Measurements from ENCODE around the gene NDUFAF4.
"Not testable (repeated sequence)": the region's sequence is repeated elsewhere in the genome, so short reads cannot be mapped to it uniquely, and the experiment has no call there.

NDUFAF4 gene

DNA sequence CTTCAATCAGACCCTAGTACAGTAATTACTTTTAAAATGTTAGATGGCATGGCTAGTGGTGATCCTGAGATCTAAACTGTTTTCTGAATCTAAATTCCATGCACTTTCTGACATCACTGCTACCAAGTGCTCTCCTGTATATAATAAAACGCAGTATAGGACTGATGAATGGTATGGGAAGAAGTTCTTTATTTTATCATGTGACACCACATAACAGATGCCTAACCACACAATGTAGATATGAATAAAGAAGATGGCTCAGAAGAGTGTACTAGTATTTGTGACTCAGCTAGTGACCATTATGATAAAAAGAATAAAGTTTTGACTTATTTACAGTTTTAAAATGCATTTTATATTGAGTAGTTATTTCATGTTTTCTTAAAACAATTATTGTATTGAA lies 8.5 kb downstream of the NDUFAF4 start:
- no peak for DNase-seq (ENCODE audit: extremely low spot score)
- ChIA-PET CTCF (no interaction called here), POLR2A (no interaction called here)
- TF ChIP-seq, protein P1, sequence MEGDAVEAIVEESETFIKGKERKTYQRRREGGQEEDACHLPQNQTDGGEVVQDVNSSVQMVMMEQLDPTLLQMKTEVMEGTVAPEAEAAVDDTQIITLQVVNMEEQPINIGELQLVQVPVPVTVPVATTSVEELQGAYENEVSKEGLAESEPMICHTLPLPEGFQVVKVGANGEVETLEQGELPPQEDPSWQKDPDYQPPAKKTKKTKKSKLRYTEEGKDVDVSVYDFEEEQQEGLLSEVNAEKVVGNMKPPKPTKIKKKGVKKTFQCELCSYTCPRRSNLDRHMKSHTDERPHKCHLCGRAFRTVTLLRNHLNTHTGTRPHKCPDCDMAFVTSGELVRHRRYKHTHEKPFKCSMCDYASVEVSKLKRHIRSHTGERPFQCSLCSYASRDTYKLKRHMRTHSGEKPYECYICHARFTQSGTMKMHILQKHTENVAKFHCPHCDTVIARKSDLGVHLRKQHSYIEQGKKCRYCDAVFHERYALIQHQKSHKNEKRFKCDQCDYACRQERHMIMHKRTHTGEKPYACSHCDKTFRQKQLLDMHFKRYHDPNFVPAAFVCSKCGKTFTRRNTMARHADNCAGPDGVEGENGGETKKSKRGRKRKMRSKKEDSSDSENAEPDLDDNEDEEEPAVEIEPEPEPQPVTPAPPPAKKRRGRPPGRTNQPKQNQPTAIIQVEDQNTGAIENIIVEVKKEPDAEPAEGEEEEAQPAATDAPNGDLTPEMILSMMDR (IDR thresholded peaks at IDR 0.05; ENCODE audit: control extremely low read depth, extremely low read depth, low read depth, missing control alignments): no peak

DNA sequence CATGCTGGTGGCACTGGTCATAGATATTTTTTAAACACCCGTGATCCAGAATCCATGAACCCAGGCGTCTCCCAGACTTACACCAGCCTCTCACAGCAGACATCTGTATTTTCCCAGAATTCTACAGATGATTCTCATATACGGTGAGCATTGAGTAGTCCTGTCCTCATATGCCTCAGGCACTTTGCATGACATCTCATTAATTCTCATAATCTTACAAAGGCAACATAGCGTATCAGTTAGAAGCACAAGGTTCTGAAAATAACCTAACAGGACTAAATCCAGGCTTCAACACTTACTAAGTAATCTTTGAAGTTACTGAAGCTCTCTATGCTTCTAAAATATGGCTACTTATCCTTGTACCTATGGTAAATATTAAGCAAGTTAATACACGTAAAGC lies 8.9 kb downstream of the NDUFAF4 start:
- POLR2A ChIA-PET: no interaction called here
- TF ChIP-seq, protein P1 (IDR thresholded peaks at IDR 0.05; ENCODE audit: control extremely low read depth, extremely low read depth, low read depth, missing control alignments): no peak
- CTCF ChIA-PET: no interaction called here
- no peak for DNase-seq (ENCODE audit: extremely low spot score)

DNA sequence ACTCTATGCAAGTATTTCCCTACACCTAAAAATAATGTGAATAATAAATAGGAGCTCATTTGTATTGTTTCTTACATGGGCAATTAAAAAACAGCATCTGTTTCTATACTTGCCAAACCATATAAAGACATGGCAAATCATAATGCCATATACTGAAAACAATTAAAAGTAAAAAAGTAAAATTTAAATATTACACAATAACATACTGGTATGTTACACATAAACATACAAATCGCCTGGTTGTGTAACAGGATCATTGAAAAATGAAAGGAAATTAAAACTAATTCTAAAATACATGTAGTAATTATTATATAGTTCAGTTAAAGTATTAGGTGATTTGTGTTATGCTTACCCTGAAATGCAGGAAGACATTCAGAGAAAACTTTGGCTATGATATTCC lies 11.2 kb downstream of the NDUFAF4 start:
- ChIA-PET CTCF (interaction anchor here (1.5 to 2.6 kb wide), 2 partner anchors 11 to 19 kb away, joined by 3 to 14 read pairs; partner anchors contain the start of gene NDUFAF4), POLR2A (no interaction called here)
- TF ChIP-seq, protein P1 (IDR thresholded peaks at IDR 0.05; ENCODE audit: control extremely low read depth, extremely low read depth, low read depth, missing control alignments): no peak
- DNase-seq (ENCODE audit: extremely low spot score): no peak

DNA sequence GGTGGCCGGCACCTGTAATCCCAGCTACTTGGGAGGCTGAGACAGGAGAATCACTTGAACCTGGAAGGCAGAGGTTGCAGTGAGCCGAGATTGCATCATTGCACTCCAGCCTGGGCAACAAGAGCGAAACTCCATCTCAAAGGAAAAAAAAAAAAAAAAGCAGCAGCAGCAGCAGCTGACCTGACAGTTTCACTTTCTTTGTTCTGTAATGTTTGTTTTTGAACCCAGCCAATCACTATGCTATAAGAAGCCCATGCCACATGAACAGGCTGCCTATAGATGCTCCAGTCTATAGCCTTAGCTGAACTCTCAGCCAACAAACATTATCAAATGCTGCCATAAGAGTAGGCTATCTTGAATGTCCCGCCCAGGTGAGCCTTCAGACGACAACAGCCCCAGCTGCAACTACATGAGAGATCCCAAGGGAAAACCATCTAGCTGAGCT lies 12.5 kb downstream of the NDUFAF4 start:
- POLR2A ChIA-PET: not testable (repeated sequence)

DNA sequence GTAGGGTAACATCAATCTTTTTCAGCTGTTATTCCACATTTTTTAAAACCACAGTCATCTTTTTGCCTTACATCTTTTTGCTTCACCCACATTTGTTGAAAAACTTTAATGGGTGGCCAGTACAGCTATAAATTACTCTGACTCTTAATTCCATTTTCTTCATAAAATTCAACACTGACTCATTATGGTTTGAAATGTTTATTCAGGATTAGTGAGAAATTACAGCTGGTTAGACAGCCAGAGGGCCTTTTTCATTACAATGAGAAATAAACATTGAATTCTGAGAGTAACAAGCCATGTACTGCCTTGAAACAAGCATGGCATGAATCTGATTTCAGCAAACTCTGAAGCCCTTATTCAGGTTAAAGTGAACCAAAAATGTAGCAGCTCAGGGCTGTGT lies 19.5 kb downstream of the NDUFAF4 start:
- DNase-seq (ENCODE audit: extremely low spot score): no peak
- ChIA-PET POLR2A (no interaction called here), CTCF (interaction anchor here (0.8 to 1.5 kb wide), 3 partner anchors 18 to 20 kb away, joined by 3 to 4 read pairs (median 3); no protein-coding TSS in a partner anchor)
- TF ChIP-seq, protein P1 (IDR thresholded peaks at IDR 0.05; ENCODE audit: control extremely low read depth, extremely low read depth, low read depth, missing control alignments): no peak

More for the DNA sequence above, 12.5 kb downstream of the NDUFAF4 start:
- CTCF ChIA-PET: interaction anchor here (0.8 to 2.6 kb wide), 4 partner anchors 10 to 258 kb away, joined by 3 to 14 read pairs (median 4); partner anchors contain the start of gene NDUFAF4
- DNase-seq (ENCODE audit: extremely low spot score): peak; percentile 14

DNA sequence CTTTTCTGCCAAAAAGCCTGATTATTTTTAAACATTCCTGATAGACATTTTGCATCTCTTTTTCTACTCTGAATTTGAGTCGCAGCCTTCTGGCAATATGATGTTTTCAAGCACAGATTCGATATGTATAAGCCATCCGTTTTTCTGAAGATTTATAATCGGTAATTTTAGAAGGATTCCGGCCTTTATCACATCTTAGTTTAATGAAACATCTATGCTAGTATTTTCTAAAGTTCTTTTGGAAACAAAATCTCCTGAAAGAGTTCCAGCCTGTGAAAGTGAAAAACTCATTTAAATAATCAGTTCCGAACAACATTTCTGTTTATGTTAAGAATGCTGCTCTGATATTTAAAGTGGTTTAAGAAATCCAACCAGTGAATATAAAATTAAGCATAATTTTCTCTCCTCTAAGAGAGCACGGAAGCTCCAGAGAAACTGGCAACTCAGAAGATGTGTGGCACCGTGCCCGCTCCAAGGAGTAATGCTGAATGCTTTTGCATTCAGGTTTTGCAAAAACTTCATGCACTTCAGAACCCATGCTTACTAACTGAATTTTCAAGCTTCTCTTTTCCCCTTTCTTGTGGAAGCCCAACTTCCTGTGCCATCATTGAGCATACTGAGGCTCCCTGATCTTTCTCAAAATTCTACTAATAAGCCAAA lies 20.7 kb downstream of the NDUFAF4 start:
- CTCF ChIA-PET: no interaction called here
- TF ChIP-seq, protein P1 (IDR thresholded peaks at IDR 0.05; ENCODE audit: control extremely low read depth, extremely low read depth, low read depth, missing control alignments): no peak
- DNase-seq (ENCODE audit: extremely low spot score): no peak
- POLR2A ChIA-PET: no interaction called here

DNA sequence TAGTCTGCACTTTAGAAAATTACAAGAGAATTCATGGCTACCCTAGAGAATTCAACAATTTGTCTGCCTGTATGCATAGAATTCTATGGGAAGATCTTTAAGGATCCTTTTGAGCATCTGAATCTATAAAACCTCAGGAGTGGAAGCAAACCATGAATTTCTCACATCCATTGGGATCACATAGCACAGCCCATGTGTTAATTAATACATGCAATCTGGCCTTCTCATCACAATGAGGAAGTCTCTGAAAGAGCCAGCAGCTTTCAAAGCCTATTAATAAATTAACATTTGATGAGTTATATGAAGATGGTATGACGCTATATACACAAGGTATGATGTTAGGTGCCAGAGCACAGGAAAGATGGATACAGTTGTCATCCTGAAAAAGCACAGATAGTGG lies 24.7 kb downstream of the NDUFAF4 start:
- ChIA-PET CTCF (no interaction called here), POLR2A (no interaction called here)
- no peak for DNase-seq (ENCODE audit: extremely low spot score)
- TF ChIP-seq, protein P1 (IDR thresholded peaks at IDR 0.05; ENCODE audit: control extremely low read depth, extremely low read depth, low read depth, missing control alignments): no peak

All from GM10248 (cell line).